ENCODE results near the gene RMRP.
"Not testable (repeated sequence)": the region's sequence is repeated elsewhere in the genome, so short reads cannot be mapped to it uniquely, and the experiment has no call there.

Gene RMRP

GRCh38 chr9:35640431-35640830, 17.4 kb downstream of the RMRP start:
- not testable (repeated sequence) for DNase-seq

DNA sequence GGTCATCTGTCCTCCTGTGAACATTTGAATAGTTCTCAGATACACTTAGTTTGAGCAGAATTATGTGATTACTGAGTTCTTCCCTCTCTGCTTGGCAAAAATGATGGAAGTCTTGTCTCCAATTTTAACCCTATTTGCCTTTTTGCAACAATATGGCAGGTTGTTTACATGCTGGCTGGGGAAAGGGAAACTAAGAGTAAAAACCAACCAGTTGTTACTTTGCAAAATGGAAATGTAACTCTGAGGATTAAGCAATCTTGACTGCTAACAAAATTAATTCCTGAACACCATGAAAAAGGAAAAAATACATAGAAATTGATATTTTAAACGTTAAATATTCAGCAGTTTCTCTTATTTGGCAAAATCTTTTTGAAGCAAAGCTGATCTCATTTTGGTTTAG, 18.2 kb downstream of the RMRP start:
- no peak for DNase-seq

- DNase-seq: not testable (repeated sequence)
Measured at GRCh38 chr9:35639225-35639624, 18.6 kb downstream of the RMRP start.

DNA sequence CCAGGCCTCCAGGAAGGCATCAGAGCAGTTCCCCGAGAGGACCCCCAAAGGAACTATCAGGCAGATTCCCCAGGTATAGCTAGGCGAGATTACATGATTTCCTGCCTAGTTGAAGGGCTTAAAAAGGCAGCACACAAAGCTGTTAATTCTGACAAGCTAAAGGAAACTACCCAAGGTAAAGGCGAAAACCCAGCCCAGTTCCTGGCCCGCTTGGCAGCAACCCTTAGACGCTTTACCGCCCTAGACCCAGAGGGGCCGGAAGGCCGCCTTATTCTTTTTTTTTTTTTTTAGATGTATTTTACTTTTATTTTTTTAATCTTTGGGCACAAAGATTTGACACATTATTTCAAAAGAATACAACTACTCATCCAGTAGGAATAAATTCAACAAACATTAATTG, 19.1 kb downstream of the RMRP start:
- not testable (repeated sequence) for DNase-seq

- DNase-seq: not testable (repeated sequence)
Measured at GRCh38 chr9:35637427-35637955, 20.3 kb downstream of the RMRP start.

GRCh38 chr9:35636877-35637246, 21.0 kb downstream of the RMRP start:
- not testable (repeated sequence) for DNase-seq

GRCh38 chr9:35636135-35636876, 21.5 kb downstream of the RMRP start:
- DNase-seq: no peak

DNA sequence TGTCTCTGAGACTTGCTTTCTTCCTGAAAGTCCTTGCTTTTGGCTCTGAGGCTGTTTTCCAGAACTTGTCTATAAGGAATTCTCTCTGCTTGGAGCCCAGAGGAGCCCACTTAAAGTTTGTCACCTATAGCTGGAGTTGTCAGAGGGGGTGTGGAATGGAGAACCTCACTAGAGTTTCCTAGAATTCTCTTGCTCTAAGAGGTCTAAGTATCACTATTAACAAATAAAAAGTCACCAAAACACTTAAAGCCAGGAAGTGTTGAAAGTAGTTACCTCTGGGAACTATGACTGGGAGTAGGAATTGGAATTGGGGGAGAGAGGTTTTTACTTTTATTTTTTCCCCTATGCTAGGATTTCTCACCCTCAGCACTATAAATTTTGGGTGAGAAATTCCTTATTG, 22.1 kb downstream of the RMRP start:
- DNase-seq: no peak

DNA sequence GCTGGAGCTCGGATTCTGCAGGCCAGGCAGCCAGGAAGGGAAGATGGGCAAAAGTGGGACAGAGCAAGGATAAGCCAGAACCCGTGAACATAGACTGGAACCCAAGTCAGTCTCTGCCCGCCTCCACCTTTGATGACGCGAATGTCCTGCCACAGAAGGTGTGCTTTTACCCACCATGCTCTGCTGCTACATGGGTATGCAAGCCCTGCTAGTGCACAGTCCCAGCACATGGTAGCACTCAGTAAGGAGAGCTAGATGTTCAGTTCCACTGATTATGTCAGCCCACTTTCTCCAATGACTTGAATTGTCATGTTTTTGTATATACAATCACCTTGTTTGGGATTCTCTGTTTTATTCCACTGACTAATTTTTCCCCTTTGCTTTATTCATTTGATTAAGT, 28.2 kb downstream of the RMRP start:
- no peak for DNase-seq

DNA sequence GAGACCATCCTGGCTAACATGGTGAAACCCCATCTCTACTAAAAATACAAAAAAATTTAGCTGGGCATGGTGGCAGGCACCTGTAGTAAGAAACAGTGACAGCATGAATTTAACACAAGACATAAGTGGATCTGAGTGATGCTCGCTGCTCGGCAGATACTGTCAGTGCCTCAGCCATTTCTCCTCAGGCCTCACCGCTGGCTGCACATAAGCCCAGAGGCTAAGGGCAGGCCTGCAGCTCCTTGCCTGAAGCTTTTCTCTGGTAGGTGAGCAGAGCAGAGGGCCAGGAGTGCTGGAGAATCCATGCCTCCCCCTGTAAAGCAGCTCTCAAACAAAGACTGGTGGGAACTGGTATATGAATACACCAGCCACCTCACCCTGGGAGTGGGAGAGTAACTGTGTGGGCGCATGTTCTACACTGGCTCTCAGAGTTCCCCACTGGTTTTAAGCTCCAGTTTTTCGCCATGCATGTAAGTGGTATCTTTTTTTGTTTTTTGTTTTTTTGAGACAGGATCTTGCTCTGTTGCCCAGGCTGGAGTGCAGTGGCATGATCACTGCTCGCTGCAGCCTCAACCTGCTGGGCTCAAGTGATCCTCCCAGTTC, 29.3 kb downstream of the RMRP start:
- DNase-seq: no peak

DNA sequence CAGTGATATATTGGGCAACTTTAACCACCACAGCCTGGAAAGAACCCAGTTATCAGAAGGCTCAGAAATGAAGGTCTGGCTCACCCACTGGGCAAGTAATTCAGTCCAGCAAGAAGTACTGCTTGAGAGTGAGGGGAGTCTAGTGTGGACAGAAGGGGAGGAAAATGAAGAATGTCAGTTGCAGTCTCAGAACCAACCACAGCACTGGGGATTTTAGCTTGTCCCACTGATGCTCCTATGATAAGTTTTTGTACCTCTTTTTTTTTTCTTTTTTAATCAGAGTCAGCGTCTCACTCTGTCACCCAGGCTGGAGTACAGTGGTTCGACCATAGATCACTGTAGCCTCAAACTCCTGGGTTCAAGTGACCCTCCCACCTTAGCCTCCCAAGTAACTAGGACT, 30.2 kb downstream of the RMRP start:
- no peak for DNase-seq

DNA sequence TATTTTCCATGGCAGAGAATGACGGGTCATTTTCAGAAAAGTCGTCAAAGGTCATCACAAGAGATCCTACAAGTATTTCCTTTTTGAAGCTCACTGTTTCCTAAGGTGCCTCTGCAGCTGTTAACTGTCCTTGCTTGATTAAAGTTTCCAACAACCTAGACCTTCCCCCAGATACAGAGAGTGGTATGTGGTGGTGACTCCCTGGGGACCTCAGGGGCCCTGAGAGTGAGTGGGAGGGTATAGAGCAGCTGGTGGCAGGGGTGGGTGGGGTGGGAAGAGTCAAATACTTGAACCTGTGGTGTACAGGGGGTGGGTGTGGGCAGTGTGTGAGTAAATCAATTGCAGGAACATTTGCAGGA, 38.0 kb downstream of the RMRP start:
- no peak for DNase-seq

DNA sequence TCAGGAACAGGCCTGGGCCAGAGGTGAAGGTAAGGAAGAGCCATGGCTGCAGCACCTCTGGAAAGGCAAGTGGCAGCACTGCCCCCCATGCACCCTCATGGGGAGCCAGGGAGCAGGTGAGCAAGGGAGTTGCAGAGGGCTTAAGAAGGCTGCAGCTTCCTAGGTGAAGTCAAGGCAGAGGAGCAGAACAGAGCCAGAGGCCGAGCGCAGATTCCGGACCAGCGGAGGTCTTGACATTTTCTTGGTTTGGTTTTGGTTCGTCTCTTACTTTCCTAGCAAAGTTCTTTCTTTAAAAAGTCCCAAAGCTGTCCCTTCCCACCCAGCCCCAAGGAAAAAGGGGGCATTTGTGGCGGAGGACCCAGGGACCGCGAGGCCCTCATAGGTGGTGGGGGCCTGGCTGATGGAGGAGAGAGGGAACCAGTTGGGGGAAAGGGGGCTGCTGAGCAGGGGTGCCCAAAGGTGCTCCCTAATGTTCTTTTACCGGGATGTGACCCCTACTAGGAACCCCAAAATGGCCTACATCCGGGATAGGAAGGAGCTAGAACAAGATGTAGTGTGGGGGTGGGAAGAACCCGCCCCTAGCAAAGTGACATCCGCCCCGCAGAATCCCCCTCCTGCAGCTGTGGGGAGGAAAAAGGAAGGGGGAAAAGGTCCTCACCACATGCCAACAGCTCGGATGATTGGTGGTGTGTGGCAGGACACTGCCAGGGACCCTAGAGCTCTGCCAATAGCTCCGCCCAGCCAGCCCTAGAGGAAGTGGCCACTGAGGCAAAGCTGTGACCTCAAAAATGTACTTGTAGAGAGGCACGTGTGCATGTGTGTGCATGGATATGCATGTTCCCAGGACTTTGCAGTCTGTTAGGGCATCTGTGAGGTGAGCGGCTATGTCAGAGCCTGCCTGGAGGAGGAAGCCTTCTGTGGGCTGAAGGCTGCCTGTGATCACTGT, 38.7 kb downstream of the RMRP start:
- no peak for DNase-seq

DNA sequence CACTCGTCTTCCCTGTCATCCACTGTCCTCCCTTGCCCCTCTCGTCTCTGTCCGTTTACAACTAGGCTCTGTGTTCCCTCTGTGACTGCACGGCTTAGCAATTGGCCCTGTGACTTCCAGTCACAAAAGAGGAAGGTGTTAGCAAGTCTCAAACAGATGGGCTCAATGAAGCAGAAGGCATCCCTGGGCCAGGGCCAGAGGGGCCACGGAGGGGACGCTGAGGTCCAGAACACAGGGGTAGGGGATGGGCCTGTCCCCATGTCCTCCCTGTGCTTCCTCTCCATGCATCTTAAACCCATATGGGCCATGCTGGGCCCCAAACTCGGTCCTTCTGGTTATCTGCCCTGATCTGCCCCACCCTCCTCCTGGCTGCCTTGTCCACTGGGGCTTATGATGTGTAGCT, 39.5 kb downstream of the RMRP start, which contains the start of gene CD72:
TSS of gene CD72 (minus strand) at position 89 of the 403 bp plus-strand sequence. CDS start 110 bp downstream, outside the sequence.
- DNase-seq: no peak

DNA sequence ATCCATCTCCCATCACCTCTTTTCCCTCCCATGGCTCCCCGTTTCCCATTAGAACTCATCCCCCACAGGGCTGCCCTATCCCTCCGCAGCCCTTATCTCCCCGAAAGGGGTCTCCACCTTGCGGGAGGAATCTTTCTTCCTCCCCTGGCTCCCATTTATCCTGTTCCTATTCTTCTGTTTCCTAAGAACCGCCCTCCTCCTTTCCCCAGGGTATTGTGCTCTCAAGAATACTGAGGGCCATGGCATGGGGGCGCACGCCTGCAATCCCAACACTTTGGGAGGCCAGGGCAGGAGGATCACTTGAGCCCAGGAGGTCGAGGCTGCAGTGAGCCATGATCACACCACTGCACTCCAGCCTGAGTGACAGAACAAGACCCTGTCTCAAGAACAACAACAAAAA, 40.3 kb downstream of the RMRP start:
- DNase-seq: no peak

- no peak for DNase-seq
Measured at GRCh38 chr9:35616681-35617459, 40.9 kb downstream of the RMRP start.

GRCh38 chr9:35615981-35616680, 41.7 kb downstream of the RMRP start:
- no peak for DNase-seq

- no peak for DNase-seq
Measured at GRCh38 chr9:35612843-35613242, 45.0 kb downstream of the RMRP start.

GRCh38 chr9:35612066-35612465, 45.8 kb downstream of the RMRP start:
- DNase-seq: not testable (repeated sequence)

- no peak for DNase-seq
Measured at GRCh38 chr9:35611230-35611797, 46.5 kb downstream of the RMRP start.

DNA sequence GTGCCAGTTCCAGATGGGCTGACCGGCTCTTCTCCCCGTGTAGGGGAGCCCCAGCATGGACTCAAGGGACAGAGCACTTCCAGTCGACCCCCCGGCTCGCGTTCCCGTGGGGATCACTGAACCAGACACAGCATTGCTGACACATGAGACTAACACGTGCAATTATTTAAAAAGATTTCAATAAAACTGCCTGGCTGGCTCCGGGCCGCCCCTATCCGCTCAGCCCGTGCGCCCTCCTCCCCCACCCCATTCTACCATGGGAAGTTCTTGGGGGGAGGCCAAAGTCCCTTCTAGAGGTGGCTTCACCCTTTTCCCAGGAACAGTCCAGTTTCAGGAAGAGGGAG, 48.0 kb downstream of the RMRP start:
- no peak for DNase-seq
